K562 (cell line): Measurements from ENCODE around the gene FMOD. TPM values are rescaled to one million over a fixed set of nuclear protein-coding genes. Genes with fewer than 3 reads are reported as not detected.
A peak's percentile ranks its signal among the peaks of the same experiment; 100 is the strongest.

ENCODE experiments used
- CREB3L1 ChIP-seq: fragments of 450-650 bp; IDR thresholded peaks from 2 replicates; pipeline ENCODE4 v1.6.1; 2014; ENCODE audit warnings: low read depth, mild to moderate bottlenecking, moderate library complexity, borderline replicate concordance
- CREB5 ChIP-seq: fragments of 250-450 bp; sonication (Bioruptor Pico); IDR thresholded peaks from 2 replicates; pipeline ENCODE4 v1.5.0; 2020; ENCODE audit warnings: mild to moderate bottlenecking
- ESRRB ChIP-seq: fragments of 250-450 bp; sonication (Bioruptor Pico); IDR thresholded peaks from 2 replicates; pipeline ENCODE4 v1.5.0; 2020; ENCODE audit warnings: mild to moderate bottlenecking, moderate library complexity, borderline replicate concordance
- GATAD2A ChIP-seq: fragments of 450-650 bp; IDR thresholded peaks from 2 replicates; pipeline ENCODE4 v1.6.1; 2017
- NR0B1 ChIP-seq: fragments of 450-650 bp; IDR thresholded peaks from one replicate; pipeline ENCODE4 v1.6.1; 2018; ENCODE audit warnings: mild to moderate bottlenecking, moderate library complexity; ENCODE audit not compliant: partially characterized antibody
- RAD51 ChIP-seq: fragments of 450-650 bp; IDR thresholded peaks from 2 replicates; pipeline ENCODE4 v1.7.1; 2016; ENCODE audit warnings: low read depth, mild to moderate bottlenecking, borderline replicate concordance
- RBM15 ChIP-seq: fragments of 200-400 bp; formaldehyde crosslinking; IDR thresholded peaks from 2 replicates; pipeline ENCODE4 v1.6.1; 2018; ENCODE audit warnings: mild to moderate bottlenecking, low read length, moderate library complexity; ENCODE audit not compliant: insufficient read depth
- REST ChIP-seq, 2 experiments: fragments of 450-650 bp; formaldehyde crosslinking in 1 of 2; IDR thresholded peaks; 2 replicates each; pipeline versions ENCODE4 v1.4.0 to v1.6.1; 2014 to 2020; ENCODE audit warnings: mild to moderate bottlenecking in 2 of 2, borderline replicate concordance in 1 of 2, low read depth in 1 of 2
- USF2 ChIP-seq: sonication (generic); formaldehyde crosslinking; IDR thresholded peaks from 2 replicates; pipeline ENCODE4 v1.5.0; 2020; ENCODE audit warnings: missing genetic modification reagents
- ZFX ChIP-seq: sonication (generic); formaldehyde crosslinking; IDR thresholded peaks from 2 replicates; pipeline ENCODE4 v1.8.0; 2022; ENCODE audit warnings: mild to moderate bottlenecking, missing genetic modification reagents, moderate library complexity
- ZNF354B ChIP-seq: fragments of 250-450 bp; sonication (Bioruptor Pico); IDR thresholded peaks from 2 replicates; pipeline ENCODE4 v1.4.0; 2020
- polyA plus RNA-seq, 8 experiments: library from polyadenylated mRNA; depleted of rRNA in 4 of 8; stranded (reverse) in 5 of 8; unstranded in 3 of 8; fragments of >200 nt; fragmentation: Nextera tagmentation in 2 of 8; fragmentation: Illumina TruSeq in 1 of 8; extraction: Ambion mirVana in 2 of 8; extraction: Trizol in 1 of 8; gene quantifications; 2 replicates each; pipeline versions ENCODE4 v1.2.1 to v1.2.3, GENCODE V29; 2011 to 2014; ENCODE audit warnings: inconsistent platforms in 1 of 8, missing spikeins in 1 of 8
- total RNA-seq, 7 experiments: library from RNA; depleted of rRNA in 6 of 7; stranded (reverse); fragments of >200 nt in 6 of 7; fragmentation: Illumina TruSeq in 2 of 7; extraction: Trizol in 2 of 7; gene quantifications; 2 replicates each; pipeline versions ENCODE4 v1.2.1 to v1.2.3, GENCODE V29; 2011 to 2021; ENCODE audit warnings: low replicate concordance in 1 of 7

The FMOD gene
- total and polyA plus RNA-seq, 9 of the 15 experiments (the other 6 are each of a cell fraction or from before 2014, with no cell fraction given): 0.03 to 0.13 (median 0.03) TPM; not detected in 6

- TF ChIP-seq NR0B1 (no peak), ZFX (CRISPR knock-in tag) (no peak), ESRRB (CRISPR knock-in tag) (no peak), CREB3L1 (no peak), ZNF354B (CRISPR knock-in tag) (no peak), GATAD2A (peak; percentile 83), REST (IDR thresholded peaks at IDR 0.05; ENCODE audit: borderline replicate concordance) (peak; percentile 23; the same call in 1 of the 2 replicates), REST (CRISPR knock-in tag; IDR thresholded peaks at IDR 0.05; ENCODE audit: low read depth) (no peak), RAD51 (no peak), RBM15 (no peak), CREB5 (CRISPR knock-in tag) (no peak), USF2 (0 out of 2 replicates have a peak, but pooled peaks have one; percentile 21)
Observed at GRCh38 chr1:203300441-203301330, 50.2 kb downstream of the FMOD start (continued).
